ENCODE data around the gene MLYCD. TPM values are rescaled to one million over a fixed set of nuclear protein-coding genes. Genes with fewer than 3 reads are reported as not detected.
"Not testable (repeated sequence)": the region's sequence is repeated elsewhere in the genome, so short reads cannot be mapped to it uniquely, and the experiment has no call there.

Gene MLYCD
- total and polyA plus RNA-seq, 2 experiments from 2014 or later = 9.3 to 10.6 TPM

GRCh38 chr16:83946781-83947566 lies 48.1 kb downstream of the MLYCD start:
- no peaks in the 10 kb centered on the region for H3K9me3 ChIP-seq (ENCODE audit: low read depth)
- no peaks in the 10 kb centered on the region for H3K4me1 ChIP-seq (ENCODE audit: low read depth)
- H3K27me3 ChIP-seq = no peaks in the 10 kb centered on the region
- H3K4me3 ChIP-seq = no peak overlapping the region
- no peak for TF ChIP-seq CTCF (IDR thresholded peaks at IDR 0.05; ENCODE audit: low read depth, low read length)
- no peak for DNase-seq (ENCODE audit: low read depth in 1 of 2, low spot score in 1 of 2)
- no peaks in the 10 kb centered on the region for H3K36me3 ChIP-seq
- H3K27ac ChIP-seq = no peak overlapping the region

GRCh38 chr16:83947642-83948234 lies 48.8 kb downstream of the MLYCD start:
- no peak for TF ChIP-seq CTCF (IDR thresholded peaks at IDR 0.05; ENCODE audit: low read depth, low read length)
- Histone ChIP-seq H3K4me1 (ENCODE audit: low read depth) (no peaks in the 10 kb centered on the region), H3K36me3 (no peaks in the 10 kb centered on the region), H3K27me3 (no peaks in the 10 kb centered on the region), H3K27ac (no peak overlapping the region), H3K9me3 (ENCODE audit: low read depth) (no peaks in the 10 kb centered on the region), H3K4me3 (no peak overlapping the region)
- DNase-seq (ENCODE audit: low read depth in 1 of 2, low spot score in 1 of 2) = no peak

- H3K36me3 ChIP-seq = no peaks in the 10 kb centered on the region
- no peaks in the 10 kb centered on the region for H3K9me3 ChIP-seq (ENCODE audit: low read depth)
- DNase-seq (ENCODE audit: low read depth in 1 of 2, low spot score in 1 of 2) = no peak
- no peak overlapping the region for H3K4me3 ChIP-seq
- no peak overlapping the region for H3K27ac ChIP-seq
- peaks cover 6% of the 10 kb centered on the region for H3K4me1 ChIP-seq (ENCODE audit: low read depth)
- no peaks in the 10 kb centered on the region for H3K27me3 ChIP-seq
- no peak for TF ChIP-seq CTCF (IDR thresholded peaks at IDR 0.05; ENCODE audit: low read depth, low read length)
Measured at GRCh38 chr16:83948914-83949723, 50.2 kb downstream of the MLYCD start.

GRCh38 chr16:83949724-83950001 lies 50.7 kb downstream of the MLYCD start:
- no peak for TF ChIP-seq CTCF (IDR thresholded peaks at IDR 0.05; ENCODE audit: low read depth, low read length)
- no peaks in the 10 kb centered on the region for H3K36me3 ChIP-seq
- DNase-seq (ENCODE audit: low read depth in 1 of 2, low spot score in 1 of 2) = no peak
- no peak overlapping the region for H3K27ac ChIP-seq
- H3K4me1 ChIP-seq (ENCODE audit: low read depth) = peaks cover 7% of the 10 kb centered on the region
- H3K9me3 ChIP-seq (ENCODE audit: low read depth) = no peaks in the 10 kb centered on the region
- no peaks in the 10 kb centered on the region for H3K27me3 ChIP-seq
- no peak overlapping the region for H3K4me3 ChIP-seq

GRCh38 chr16:83950862-83951399 lies 52.0 kb downstream of the MLYCD start:
- not testable (repeated sequence) for H3K4me1 ChIP-seq (ENCODE audit: low read depth); DNase-seq (ENCODE audit: low read depth in 1 of 2, low spot score in 1 of 2); H3K9me3 ChIP-seq (ENCODE audit: low read depth)

More at GRCh38 chr16:83950862-83951399, 52.0 kb downstream of the MLYCD start:
- H3K27me3 ChIP-seq, H3K4me3 ChIP-seq, H3K27ac ChIP-seq, H3K36me3 ChIP-seq: not testable (repeated sequence)
